K562 (cell line): ENCODE data around the gene FCGR3A. TPM values are rescaled to one million over a fixed set of nuclear protein-coding genes. Genes with fewer than 3 reads are reported as not detected.
A peak's percentile ranks its signal among the peaks of the same experiment; 100 is the strongest.

Experiments used
- CHD1 ChIP-seq: fragments of 200-600 bp; sonication (generic); IDR thresholded peaks from one replicate; pipeline ENCODE4 v1.6.1; 2012; ENCODE audit warnings: mild to moderate bottlenecking, moderate library complexity, low read length, inconsistent platforms
- ESRRB ChIP-seq: fragments of 250-450 bp; sonication (Bioruptor Pico); IDR thresholded peaks from 2 replicates; pipeline ENCODE4 v1.5.0; 2020; ENCODE audit warnings: mild to moderate bottlenecking, moderate library complexity, borderline replicate concordance
- GABPB1 ChIP-seq: sonication (generic); formaldehyde crosslinking; IDR thresholded peaks from 2 replicates; pipeline ENCODE4 v1.8.0; 2022; ENCODE audit warnings: mild to moderate bottlenecking, missing genetic modification reagents
- HNRNPUL1 ChIP-seq: fragments of 200-400 bp; formaldehyde crosslinking; IDR thresholded peaks from 2 replicates; pipeline ENCODE4 v1.6.1; 2017; ENCODE audit warnings: low read length
- KDM5B ChIP-seq: fragments of 200-600 bp; sonication (generic); IDR thresholded peaks from 2 replicates; pipeline ENCODE4 v1.6.1; 2012; ENCODE audit warnings: low read depth, mild to moderate bottlenecking, moderate library complexity, low read length, control low read depth, inconsistent platforms; ENCODE audit not compliant: insufficient replicate concordance
- MITF ChIP-seq: IDR thresholded peaks from 2 replicates; pipeline ENCODE4 v1.6.1; 2014; ENCODE audit warnings: antibody characterized with exemption
- POLR2G ChIP-seq: fragments of 200-400 bp; formaldehyde crosslinking; IDR thresholded peaks from 2 replicates; pipeline ENCODE4 v1.6.1; 2017; ENCODE audit warnings: low read depth, mild to moderate bottlenecking, antibody characterized with exemption, low read length, moderate library complexity
- SMARCA4 ChIP-seq: fragments of 450-650 bp; IDR thresholded peaks from 2 replicates; pipeline ENCODE4 v1.6.1; 2016
- ZFX ChIP-seq: sonication (generic); formaldehyde crosslinking; IDR thresholded peaks from 2 replicates; pipeline ENCODE4 v1.8.0; 2022; ENCODE audit warnings: mild to moderate bottlenecking, missing genetic modification reagents, moderate library complexity
- ZNF184 ChIP-seq: sonication (generic); formaldehyde crosslinking; IDR thresholded peaks from 2 replicates; pipeline ENCODE4 v1.5.0; 2020; ENCODE audit warnings: missing genetic modification reagents
- polyA plus RNA-seq, 8 experiments: library from polyadenylated mRNA; depleted of rRNA in 4 of 8; stranded (reverse) in 5 of 8; unstranded in 3 of 8; fragments of >200 nt; fragmentation: Nextera tagmentation in 2 of 8; fragmentation: Illumina TruSeq in 1 of 8; extraction: Ambion mirVana in 2 of 8; extraction: Trizol in 1 of 8; gene quantifications; 2 replicates each; pipeline versions ENCODE4 v1.2.1 to v1.2.3, GENCODE V29; 2011 to 2014; ENCODE audit warnings: inconsistent platforms in 1 of 8, missing spikeins in 1 of 8
- total RNA-seq, 7 experiments: library from RNA; depleted of rRNA in 6 of 7; stranded (reverse); fragments of >200 nt in 6 of 7; fragmentation: Illumina TruSeq in 2 of 7; extraction: Trizol in 2 of 7; gene quantifications; 2 replicates each; pipeline versions ENCODE4 v1.2.1 to v1.2.3, GENCODE V29; 2011 to 2021; ENCODE audit warnings: low replicate concordance in 1 of 7
- TF ChIP-seq, protein P1 (sequence below): fragments of 450-650 bp; IDR thresholded peaks from 2 replicates; pipeline ENCODE4 v1.7.1; 2018; ENCODE audit warnings: mild to moderate bottlenecking, low read depth; ENCODE audit not compliant: partially characterized antibody

The FCGR3A gene
- total and polyA plus RNA-seq, 9 of the 15 experiments (the other 6 are each of a cell fraction or from before 2014, with no cell fraction given): 0.04 to 0.29 (median 0.14) TPM; not detected in 3

DNA sequence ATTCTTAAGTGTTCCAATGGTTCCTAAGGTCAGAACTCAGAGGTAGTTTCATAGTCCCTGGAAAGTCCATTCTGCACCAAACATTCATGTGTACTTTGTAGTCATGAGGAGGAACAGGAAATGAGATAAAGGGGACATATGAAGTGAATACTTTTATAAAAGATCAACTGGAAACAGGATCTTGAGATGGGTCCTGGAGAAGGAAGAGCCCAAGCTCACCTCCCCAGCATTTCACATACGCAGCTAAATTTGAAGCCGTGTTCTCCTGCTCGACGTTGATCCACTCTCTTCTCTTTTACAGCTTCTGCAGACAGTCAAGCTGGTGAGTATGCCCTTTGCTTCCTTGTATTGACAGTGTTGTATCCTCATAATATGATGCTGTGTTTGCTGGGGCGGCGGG lies 43.9 kb downstream of the FCGR3A start (continued):
- TF ChIP-seq MITF: no peak
- no peak for TF ChIP-seq SMARCA4
- TF ChIP-seq ZFX (CRISPR knock-in tag): 0 out of 2 replicates have a peak, but pooled peaks have one; percentile 1
- no peak for TF ChIP-seq HNRNPUL1
- TF ChIP-seq, protein P1, sequence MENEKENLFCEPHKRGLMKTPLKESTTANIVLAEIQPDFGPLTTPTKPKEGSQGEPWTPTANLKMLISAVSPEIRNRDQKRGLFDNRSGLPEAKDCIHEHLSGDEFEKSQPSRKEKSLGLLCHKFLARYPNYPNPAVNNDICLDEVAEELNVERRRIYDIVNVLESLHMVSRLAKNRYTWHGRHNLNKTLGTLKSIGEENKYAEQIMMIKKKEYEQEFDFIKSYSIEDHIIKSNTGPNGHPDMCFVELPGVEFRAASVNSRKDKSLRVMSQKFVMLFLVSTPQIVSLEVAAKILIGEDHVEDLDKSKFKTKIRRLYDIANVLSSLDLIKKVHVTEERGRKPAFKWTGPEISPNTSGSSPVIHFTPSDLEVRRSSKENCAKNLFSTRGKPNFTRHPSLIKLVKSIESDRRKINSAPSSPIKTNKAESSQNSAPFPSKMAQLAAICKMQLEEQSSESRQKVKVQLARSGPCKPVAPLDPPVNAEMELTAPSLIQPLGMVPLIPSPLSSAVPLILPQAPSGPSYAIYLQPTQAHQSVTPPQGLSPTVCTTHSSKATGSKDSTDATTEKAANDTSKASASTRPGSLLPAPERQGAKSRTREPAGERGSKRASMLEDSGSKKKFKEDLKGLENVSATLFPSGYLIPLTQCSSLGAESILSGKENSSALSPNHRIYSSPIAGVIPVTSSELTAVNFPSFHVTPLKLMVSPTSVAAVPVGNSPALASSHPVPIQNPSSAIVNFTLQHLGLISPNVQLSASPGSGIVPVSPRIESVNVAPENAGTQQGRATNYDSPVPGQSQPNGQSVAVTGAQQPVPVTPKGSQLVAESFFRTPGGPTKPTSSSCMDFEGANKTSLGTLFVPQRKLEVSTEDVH: no peak
- no peak for TF ChIP-seq ESRRB
- peak; percentile 16 for TF ChIP-seq KDM5B
- TF ChIP-seq CHD1: peak; percentile 29
- TF ChIP-seq ZNF184 (CRISPR knock-in tag): no peak
- peak; percentile 14; the same call in 1 of the 2 replicates for TF ChIP-seq POLR2G
- peak; percentile 14; the same call in 1 of the 2 replicates for TF ChIP-seq GABPB1 (CRISPR knock-in tag)
- TF ChIP-seq, all 486 proteins: peak for 12
